Measurements from ENCODE around the gene NAXE.

- TF ChIP-seq ZFX (IDR thresholded peaks at IDR 0.05; ENCODE audit: borderline replicate concordance) (no peak), CTCF (IDR thresholded peaks at IDR 0.05) (no peak)
These were observed 1.5 kb downstream of the NAXE start for GRCh38 chr1:156592910-156593660.

Data from 22Rv1 (cell line).